ENCODE measurements around the gene TNFRSF19.

GRCh38 chr13:23627410-23627809 is 57.2 kb downstream of the TNFRSF19 start:
- TF ChIP-seq CTCF (IDR thresholded peaks at IDR 0.05) (no peak), POLR2A (IDR thresholded peaks at IDR 0.05) (no peak), POLR2AphosphoS5 (IDR thresholded peaks at IDR 0.05) (no peak), EP300 (IDR thresholded peaks at IDR 0.05) (no peak)

Data from stomach (tissue), 4 donors.